ENCODE data around the gene NPEPL1. TPM values are rescaled to one million over a fixed set of nuclear protein-coding genes. Genes with fewer than 3 reads are reported as not detected.

The NPEPL1 gene
- total and polyA plus RNA-seq, 10 of the 15 experiments (the other 5 are each of a cell fraction or from before 2014, with no cell fraction given): 0.08 to 21.3 (median 10.2) TPM

GRCh38 chr20:58714923-58715351 is 22.3 kb downstream of the NPEPL1 start (continued):
- TF ChIP-seq, protein P1, sequence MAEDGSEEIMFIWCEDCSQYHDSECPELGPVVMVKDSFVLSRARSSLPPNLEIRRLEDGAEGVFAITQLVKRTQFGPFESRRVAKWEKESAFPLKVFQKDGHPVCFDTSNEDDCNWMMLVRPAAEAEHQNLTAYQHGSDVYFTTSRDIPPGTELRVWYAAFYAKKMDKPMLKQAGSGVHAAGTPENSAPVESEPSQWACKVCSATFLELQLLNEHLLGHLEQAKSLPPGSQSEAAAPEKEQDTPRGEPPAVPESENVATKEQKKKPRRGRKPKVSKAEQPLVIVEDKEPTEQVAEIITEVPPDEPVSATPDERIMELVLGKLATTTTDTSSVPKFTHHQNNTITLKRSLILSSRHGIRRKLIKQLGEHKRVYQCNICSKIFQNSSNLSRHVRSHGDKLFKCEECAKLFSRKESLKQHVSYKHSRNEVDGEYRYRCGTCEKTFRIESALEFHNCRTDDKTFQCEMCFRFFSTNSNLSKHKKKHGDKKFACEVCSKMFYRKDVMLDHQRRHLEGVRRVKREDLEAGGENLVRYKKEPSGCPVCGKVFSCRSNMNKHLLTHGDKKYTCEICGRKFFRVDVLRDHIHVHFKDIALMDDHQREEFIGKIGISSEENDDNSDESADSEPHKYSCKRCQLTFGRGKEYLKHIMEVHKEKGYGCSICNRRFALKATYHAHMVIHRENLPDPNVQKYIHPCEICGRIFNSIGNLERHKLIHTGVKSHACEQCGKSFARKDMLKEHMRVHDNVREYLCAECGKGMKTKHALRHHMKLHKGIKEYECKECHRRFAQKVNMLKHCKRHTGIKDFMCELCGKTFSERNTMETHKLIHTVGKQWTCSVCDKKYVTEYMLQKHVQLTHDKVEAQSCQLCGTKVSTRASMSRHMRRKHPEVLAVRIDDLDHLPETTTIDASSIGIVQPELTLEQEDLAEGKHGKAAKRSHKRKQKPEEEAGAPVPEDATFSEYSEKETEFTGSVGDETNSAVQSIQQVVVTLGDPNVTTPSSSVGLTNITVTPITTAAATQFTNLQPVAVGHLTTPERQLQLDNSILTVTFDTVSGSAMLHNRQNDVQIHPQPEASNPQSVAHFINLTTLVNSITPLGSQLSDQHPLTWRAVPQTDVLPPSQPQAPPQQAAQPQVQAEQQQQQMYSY (CRISPR knock-in tag; IDR thresholded peaks at IDR 0.05): no peak
- TF ChIP-seq ZBTB33 (IDR thresholded peaks at IDR 0.05) (no peak), ZSCAN29 (IDR thresholded peaks at IDR 0.05) (no peak), KAT2A (conservative IDR thresholded peaks at IDR 0.05; ENCODE audit: control insufficient read depth, low read depth, low read length) (no peak), CBX3 (IDR thresholded peaks at IDR 0.05; ENCODE audit: borderline replicate concordance, low read depth) (no peak), BMI1 (IDR thresholded peaks at IDR 0.05; ENCODE audit: borderline replicate concordance) (no peak), EZH2 (IDR thresholded peaks at IDR 0.05; ENCODE audit: borderline replicate concordance, control insufficient read depth, low read depth, low read length) (no peak), SIN3A (IDR thresholded peaks at IDR 0.05; ENCODE audit: low read depth, low read length) (no peak), RELA (IDR thresholded peaks at IDR 0.05; ENCODE audit: borderline replicate concordance, partially characterized antibody) (no peak)

Measured in GM12878 (cell line).